H9 (cell line): ENCODE results near the gene ARHGAP24. TPM values are rescaled to one million over a fixed set of nuclear protein-coding genes. Genes with fewer than 3 reads are reported as not detected.

Experiments used
- DNase-seq: peaks from one replicate; pipeline ENCODE4 v3.0.0-alpha.2; 2017
- H2AFZ ChIP-seq: one replicate; pipeline ENCODE4 v1.6.1; 2013; ENCODE audit warnings: mild to moderate bottlenecking, low read length, control low read depth, moderate library complexity
- H2AK5ac ChIP-seq: 2 replicates; pipeline ENCODE4 v1.6.1; 2013; ENCODE audit warnings: low read length, control low read depth, mixed read lengths; ENCODE audit not compliant: insufficient read length
- H2BK120ac ChIP-seq: one replicate; pipeline ENCODE4 v1.6.1; 2013; ENCODE audit warnings: low read depth, mild to moderate bottlenecking, low read length, control low read depth, inconsistent platforms; ENCODE audit not compliant: poor library complexity, severe bottlenecking
- H2BK12ac ChIP-seq: 2 replicates; pipeline ENCODE4 v1.6.1; 2013; ENCODE audit warnings: low read length, control low read depth, mixed read lengths, low read depth; ENCODE audit not compliant: insufficient read length
- H2BK15ac ChIP-seq: 2 replicates; pipeline ENCODE4 v1.6.1; 2013; ENCODE audit warnings: low read depth, low read length, control low read depth
- H2BK20ac ChIP-seq: one replicate; pipeline ENCODE4 v1.6.1; 2013; ENCODE audit warnings: low read depth, mild to moderate bottlenecking, low read length, control low read depth, inconsistent platforms; ENCODE audit not compliant: poor library complexity, severe bottlenecking
- H2BK5ac ChIP-seq: 2 replicates; pipeline ENCODE4 v1.6.1; 2013; ENCODE audit warnings: low read length, control low read depth, mixed read lengths; ENCODE audit not compliant: insufficient read length
- H3K14ac ChIP-seq: 2 replicates; pipeline ENCODE4 v1.6.1; 2013; ENCODE audit warnings: low read length, control low read depth; ENCODE audit not compliant: insufficient read depth
- H3K18ac ChIP-seq: 2 replicates; pipeline ENCODE4 v1.6.1; 2013; ENCODE audit warnings: low read depth, mild to moderate bottlenecking, mixed read lengths, low read length, control low read depth; ENCODE audit not compliant: insufficient read length
- H3K23ac ChIP-seq: 2 replicates; pipeline ENCODE4 v1.6.1; 2013; ENCODE audit warnings: low read length, control low read depth, mixed read lengths, low read depth; ENCODE audit not compliant: insufficient read length
- H3K23me2 ChIP-seq: 2 replicates; pipeline ENCODE4 v1.6.1; 2013; ENCODE audit warnings: low read depth, mild to moderate bottlenecking, mixed read lengths, low read length, control low read depth; ENCODE audit not compliant: insufficient read length, poor library complexity, severe bottlenecking
- H3K27ac ChIP-seq: 2 replicates; pipeline ENCODE4 v1.5.1; 2013; ENCODE audit warnings: low read length, control low read depth, mixed read lengths, low read depth; ENCODE audit not compliant: insufficient read length
- H3K27me3 ChIP-seq: 2 replicates; pipeline ENCODE4 v1.6.1; 2013; ENCODE audit warnings: low read length, control low read depth, inconsistent platforms; ENCODE audit not compliant: insufficient read depth
- H3K4ac ChIP-seq: 2 replicates; pipeline ENCODE4 v1.6.1; 2013; ENCODE audit warnings: low read depth, mild to moderate bottlenecking, control low read depth, inconsistent platforms, low read length, moderate library complexity
- H3K4me1 ChIP-seq: 2 replicates; pipeline ENCODE4 v1.6.1; 2013; ENCODE audit warnings: low read length, control low read depth, inconsistent platforms; ENCODE audit not compliant: insufficient read depth
- H3K4me2 ChIP-seq: 2 replicates; pipeline ENCODE4 v1.6.1; 2013; ENCODE audit warnings: low read length, control low read depth, mixed read lengths; ENCODE audit not compliant: insufficient read length, insufficient read depth
- H3K56ac ChIP-seq: 2 replicates; pipeline ENCODE4 v1.6.1; 2013; ENCODE audit warnings: low read depth, mild to moderate bottlenecking, mixed read lengths, low read length, control low read depth; ENCODE audit not compliant: insufficient read length
- H3K79me1 ChIP-seq: 2 replicates; pipeline ENCODE4 v1.6.1; 2013; ENCODE audit warnings: low read depth, mild to moderate bottlenecking, moderate library complexity, low read length, control low read depth, inconsistent platforms; ENCODE audit not compliant: insufficient read depth, poor library complexity, severe bottlenecking
- H3K79me2 ChIP-seq: 2 replicates; pipeline ENCODE4 v1.6.1; 2013; ENCODE audit warnings: low read length, control low read depth, inconsistent platforms; ENCODE audit not compliant: insufficient read depth
- H3K9ac ChIP-seq: 2 replicates; pipeline ENCODE4 v1.6.1; 2013; ENCODE audit warnings: low read length, control low read depth, mixed read lengths; ENCODE audit not compliant: insufficient read length; ENCODE audit errors: extremely low read depth
- H3K9me3 ChIP-seq: one replicate; pipeline ENCODE4 v1.6.1; 2013; ENCODE audit warnings: low read depth, low read length, inconsistent platforms; ENCODE audit not compliant: control insufficient read depth
- H3T11ph ChIP-seq: one replicate; pipeline ENCODE4 v1.6.1; 2013; ENCODE audit warnings: mild to moderate bottlenecking, low read length, control low read depth, inconsistent platforms
- H4K20me1 ChIP-seq: one replicate; pipeline ENCODE4 v1.6.1; 2013; ENCODE audit not compliant: control insufficient read depth, insufficient read length, insufficient read depth
- H4K5ac ChIP-seq: 2 replicates; pipeline ENCODE4 v1.6.1; 2013; ENCODE audit warnings: low read depth, mild to moderate bottlenecking, mixed read lengths, low read length, control low read depth; ENCODE audit not compliant: insufficient read length
- H4K8ac ChIP-seq: replicated peaks from 2 replicates; pipeline ENCODE4 v1.6.1; 2013; ENCODE audit warnings: low read length, control low read depth, mixed read lengths, low read depth; ENCODE audit not compliant: insufficient read length
- H4K91ac ChIP-seq: 2 replicates; pipeline ENCODE4 v1.6.1; 2013; ENCODE audit warnings: low read depth, mild to moderate bottlenecking, moderate library complexity, mixed read lengths, low read length, control low read depth; ENCODE audit not compliant: insufficient read length
- H3K27ac Mint-ChIP-seq, 3 experiments: 2 replicates in 2 of 3; 3 replicates in 1 of 3; pipeline ENCODE4 v1.8.0; 2020 to 2021; ENCODE audit warnings: mixed read lengths in 3 of 3, mild to moderate bottlenecking in 1 of 3, moderate library complexity in 1 of 3
- H3K27me3 Mint-ChIP-seq: 2 replicates; pipeline ENCODE4 v1.8.0; 2021; ENCODE audit warnings: low read depth, mild to moderate bottlenecking, moderate library complexity, mixed read lengths
- H3K36me3 Mint-ChIP-seq, 3 experiments: 2 replicates in 2 of 3; 3 replicates in 1 of 3; pipeline ENCODE4 v1.8.0; 2020 to 2021; ENCODE audit warnings: low read depth in 3 of 3, mixed read lengths in 3 of 3; ENCODE audit not compliant: insufficient read depth in 1 of 3
- H3K4me1 Mint-ChIP-seq, 2 experiments: 2 replicates each; pipeline ENCODE4 v1.8.0; 2020; ENCODE audit warnings: mixed read lengths in 2 of 2
- H3K4me3 Mint-ChIP-seq, 2 experiments: 2 replicates in 1 of 2; 3 replicates in 1 of 2; pipeline ENCODE4 v1.8.0; 2020 to 2021; ENCODE audit warnings: mild to moderate bottlenecking in 2 of 2, mixed read lengths in 2 of 2, moderate library complexity in 1 of 2
- H3K9me3 Mint-ChIP-seq, 2 experiments: 2 replicates in 1 of 2; 3 replicates in 1 of 2; pipeline ENCODE4 v1.8.0; 2020; ENCODE audit warnings: mild to moderate bottlenecking in 2 of 2, mixed read lengths in 2 of 2, moderate library complexity in 1 of 2
- CTCF ChIP-seq: fragments of 200-600 bp; sonication (generic); conservative IDR thresholded peaks from 3 replicates; pipeline ENCODE4 v1.8.0; 2021; ENCODE audit warnings: antibody characterized with exemption, mild to moderate bottlenecking
- WGBS: extraction: QIAGEN DNeasy Blood & Tissue Kit; methylation state at CpG from one replicate; pipeline ENCODE4 v1.1.7; 2013; ENCODE audit warnings: missing lambda C conversion rate, low lambda C conversion rate, mixed read lengths; ENCODE audit not compliant: insufficient read length; ENCODE audit errors: extremely low coverage; 5-methylcytosine and 5-hydroxymethylcytosine counted together
- total RNA-seq: library from RNA; stranded (reverse); gene quantifications from 2 replicates; pipeline ENCODE4 v1.2.1, GENCODE V29; 2021

The ARHGAP24 gene
- total RNA-seq, 1 experiment from 2014 or later = 0.37 TPM

GRCh38 chr4:85939595-85939994 is 464.6 kb downstream of the ARHGAP24 start:
- no peak overlapping the region for H2BK120ac ChIP-seq
- no peak overlapping the region for H2AFZ ChIP-seq
- Mint-ChIP-seq H3K27me3 (no peaks in the 10 kb centered on the region; the same call in 1 of the 2 replicates), H3K27ac (no peak overlapping the region), H3K4me1 (no peaks in the 10 kb centered on the region), H3K4me3 (no peak overlapping the region), H3K36me3 (no peaks in the 10 kb centered on the region), H3K9me3 (no peaks in the 10 kb centered on the region)
- H4K91ac ChIP-seq = no peak overlapping the region
- H3K14ac ChIP-seq = no peak overlapping the region
- TF ChIP-seq CTCF = no peak
- H3K18ac ChIP-seq = no peak overlapping the region
- H3K79me1 ChIP-seq = no peaks in the 10 kb centered on the region
- WGBS = no CpG with 5 or more reads among the region's 6 CpGs
- H2BK5ac ChIP-seq = no peak overlapping the region
- H3K4me1 ChIP-seq = no peaks in the 10 kb centered on the region
- no peak overlapping the region for H4K8ac ChIP-seq
- no peak overlapping the region for H3T11ph ChIP-seq
- no peaks in the 10 kb centered on the region for H3K23me2 ChIP-seq
- no peak overlapping the region for H2BK12ac ChIP-seq
- no peak overlapping the region for H3K4me2 ChIP-seq
- no peak for DNase-seq
- no peaks in the 10 kb centered on the region for H3K79me2 ChIP-seq
- H3K4ac ChIP-seq = no peak overlapping the region
- H3K9me3 ChIP-seq = no peaks in the 10 kb centered on the region
- no peak overlapping the region for H3K56ac ChIP-seq
- H3K27ac ChIP-seq = no peak overlapping the region
- no peak overlapping the region for H3K23ac ChIP-seq
- H4K20me1 ChIP-seq = no peaks in the 10 kb centered on the region
- H4K5ac ChIP-seq = no peak overlapping the region
- H2AK5ac ChIP-seq = no peak overlapping the region
- no peaks in the 10 kb centered on the region for H3K27me3 ChIP-seq
- H3K9ac ChIP-seq = no peak overlapping the region
- no peak overlapping the region for H2BK20ac ChIP-seq
- H2BK15ac ChIP-seq = no peak overlapping the region
